Skeletal muscle cell (primary cell): ENCODE measurements around the gene NT5C2.
A peak's percentile ranks its signal among the peaks of the same experiment; 100 is the strongest.
"Not testable (repeated sequence)": the region's sequence is repeated elsewhere in the genome, so short reads cannot be mapped to it uniquely, and the experiment has no call there.

Source experiments
- DNase-seq: peaks from one replicate; pipeline ENCODE4 v3.0.0-alpha.2; 2010; ENCODE audit warnings: low read depth
- H3K4me3 ChIP-seq: 2 replicates; pipeline ENCODE4 v1.5.1; 2011; ENCODE audit warnings: low read depth, mild to moderate bottlenecking, control low read depth, low read length, moderate library complexity

Gene NT5C2

GRCh38 chr10:103193107-103193819, at the start of gene NT5C2:
Gene NT5C2, minus strand, starts transcription at chr10:103193272. Its CDS starts 18,314 bp downstream, at chr10:103174958.
- DNase-seq: peak; percentile 12
- peak within 1 kb of the TSS; percentile 78 for H3K4me3 ChIP-seq

GRCh38 chr10:103241262-103242011, 48.4 kb upstream of the NT5C2 start:
- no peak for DNase-seq
- H3K4me3 ChIP-seq: no peak overlapping the region

- H3K4me3 ChIP-seq: no peak overlapping the region
- DNase-seq: no peak
These were observed 45.6 kb upstream of the NT5C2 start for GRCh38 chr10:103238506-103239252.

- H3K4me3 ChIP-seq: no peak overlapping the region
These were observed 42.7 kb upstream of the NT5C2 start for GRCh38 chr10:103235775-103236174.

GRCh38 chr10:103232772-103233488, 39.9 kb upstream of the NT5C2 start:
- no peak for DNase-seq
- H3K4me3 ChIP-seq: no peak overlapping the region

More at GRCh38 chr10:103235775-103236174, 42.7 kb upstream of the NT5C2 start:
- no peak for DNase-seq

- no peak overlapping the region for H3K4me3 ChIP-seq
- no peak for DNase-seq
These were observed 39.1 kb upstream of the NT5C2 start for GRCh38 chr10:103232131-103232673.

- no peak overlapping the region for H3K4me3 ChIP-seq
- peak; percentile 83 for DNase-seq
These were observed 38.0 kb upstream of the NT5C2 start for GRCh38 chr10:103231047-103231551.

GRCh38 chr10:103227416-103227815, 34.3 kb upstream of the NT5C2 start:
- no peak overlapping the region for H3K4me3 ChIP-seq
- DNase-seq: no peak

GRCh38 chr10:103225939-103226338, 32.9 kb upstream of the NT5C2 start:
- no peak for DNase-seq

GRCh38 chr10:103224721-103225120, 31.6 kb upstream of the NT5C2 start:
- not testable (repeated sequence) for H3K4me3 ChIP-seq, DNase-seq

More at GRCh38 chr10:103225939-103226338, 32.9 kb upstream of the NT5C2 start:
- no peak overlapping the region for H3K4me3 ChIP-seq

- DNase-seq: no peak
- H3K4me3 ChIP-seq: no peak overlapping the region
These were observed 31.1 kb upstream of the NT5C2 start for GRCh38 chr10:103224133-103224532.

- DNase-seq, H3K4me3 ChIP-seq: not testable (repeated sequence)
These were observed 23.3 kb upstream of the NT5C2 start for GRCh38 chr10:103216362-103216761.

- H3K4me3 ChIP-seq: no peak overlapping the region
- no peak for DNase-seq
These were observed 22.5 kb upstream of the NT5C2 start for GRCh38 chr10:103215601-103216000.

- not testable (repeated sequence) for H3K4me3 ChIP-seq, DNase-seq
These were observed 17.2 kb upstream of the NT5C2 start for GRCh38 chr10:103210262-103210661.

GRCh38 chr10:103207643-103208042, 14.6 kb upstream of the NT5C2 start:
- DNase-seq, H3K4me3 ChIP-seq: not testable (repeated sequence)

GRCh38 chr10:103207141-103207540, 14.1 kb upstream of the NT5C2 start:
- no peak overlapping the region for H3K4me3 ChIP-seq
- no peak for DNase-seq

GRCh38 chr10:103206715-103207114, 13.6 kb upstream of the NT5C2 start:
- DNase-seq, H3K4me3 ChIP-seq: not testable (repeated sequence)

- not testable (repeated sequence) for H3K4me3 ChIP-seq, DNase-seq
These were observed 12.3 kb upstream of the NT5C2 start for GRCh38 chr10:103205401-103205800.
